HepG2 (cell line): ENCODE results near the gene TOM1L2. TPM values are rescaled to one million over a fixed set of nuclear protein-coding genes. Genes with fewer than 3 reads are reported as not detected.

Source experiments
- ATF1 ChIP-seq: IDR thresholded peaks from 2 replicates; pipeline ENCODE4 v1.6.1; 2016; ENCODE audit warnings: mild to moderate bottlenecking, control low read depth
- CCAR2 ChIP-seq: fragments of 200-400 bp; formaldehyde crosslinking; optimal IDR thresholded peaks from 2 replicates; pipeline ENCODE3; 2018; ENCODE audit warnings: low read depth, mild to moderate bottlenecking, low read length, moderate library complexity
- ETV6 ChIP-seq: sonication (generic); formaldehyde crosslinking; conservative IDR thresholded peaks from 2 replicates; pipeline ENCODE4 v1.4.0; 2020; ENCODE audit warnings: missing genetic modification reagents
- FLYWCH1 ChIP-seq: sonication (generic); formaldehyde crosslinking; IDR thresholded peaks from 2 replicates; pipeline ENCODE4 v1.8.1; 2023; ENCODE audit warnings: mild to moderate bottlenecking, missing genetic modification reagents
- HNF4G ChIP-seq, 2 experiments: sonication (generic) in 1 of 2; formaldehyde crosslinking in 1 of 2; IDR thresholded peaks; 2 replicates each; pipeline versions ENCODE4 v1.4.0 to v1.6.1; 2011 to 2020; ENCODE audit warnings: borderline replicate concordance in 2 of 2, low read depth in 2 of 2, mild to moderate bottlenecking in 2 of 2, low read length in 1 of 2, missing genetic modification reagents in 1 of 2, moderate library complexity in 1 of 2
- HNRNPH1 ChIP-seq: fragments of 200-400 bp; formaldehyde crosslinking; optimal IDR thresholded peaks from 2 replicates; pipeline ENCODE3; 2017; ENCODE audit warnings: mild to moderate bottlenecking, low read depth, low read length
- KDM1A ChIP-seq: IDR thresholded peaks from 2 replicates; pipeline ENCODE4 v1.6.1; 2016; ENCODE audit warnings: missing compliant biosample characterization
- MATR3 ChIP-seq: sonication (generic); formaldehyde crosslinking; IDR thresholded peaks from 2 replicates; pipeline ENCODE4 v1.4.0; 2020; ENCODE audit warnings: missing genetic modification reagents
- MAX ChIP-seq: IDR thresholded peaks from 2 replicates; pipeline ENCODE4 v1.6.1; 2012; ENCODE audit warnings: inconsistent platforms
- MXD3 ChIP-seq: IDR thresholded peaks from 2 replicates; pipeline ENCODE4 v1.6.1; 2016; ENCODE audit warnings: mild to moderate bottlenecking, missing biosample characterization, missing genetic modification reagents
- NFE2 ChIP-seq: sonication (generic); formaldehyde crosslinking; IDR thresholded peaks from 2 replicates; pipeline ENCODE4 v1.4.0; 2020; ENCODE audit warnings: missing genetic modification reagents
- NFYB ChIP-seq: sonication (generic); formaldehyde crosslinking; IDR thresholded peaks from 2 replicates; pipeline ENCODE4 v1.4.0; 2020; ENCODE audit warnings: missing genetic modification reagents
- RAD21 ChIP-seq: fragments of 450-650 bp; formaldehyde crosslinking; IDR thresholded peaks from 2 replicates; pipeline ENCODE4 v1.5.0; 2020; ENCODE audit warnings: mild to moderate bottlenecking
- RFXANK ChIP-seq: IDR thresholded peaks from 2 replicates; pipeline ENCODE4 v1.6.1; 2016
- SNAPC2 ChIP-seq: sonication (generic); formaldehyde crosslinking; IDR thresholded peaks from 2 replicates; pipeline ENCODE4 v1.8.1; 2022; ENCODE audit warnings: mild to moderate bottlenecking, missing genetic modification reagents
- ZFY ChIP-seq: sonication (generic); formaldehyde crosslinking; IDR thresholded peaks from 2 replicates; pipeline ENCODE4 v1.4.0; 2020; ENCODE audit warnings: missing genetic modification reagents
- ZNF121 ChIP-seq: sonication (generic); formaldehyde crosslinking; IDR thresholded peaks from 2 replicates; pipeline ENCODE4 v1.5.0; 2020; ENCODE audit warnings: mild to moderate bottlenecking, missing genetic modification reagents
- ZNF180 ChIP-seq: sonication (generic); formaldehyde crosslinking; IDR thresholded peaks from 2 replicates; pipeline ENCODE4 v1.4.0; 2020; ENCODE audit warnings: low read depth, missing genetic modification reagents, borderline replicate concordance
- ZNF503 ChIP-seq: sonication (generic); formaldehyde crosslinking; IDR thresholded peaks from 2 replicates; pipeline ENCODE4 v1.4.0; 2020; ENCODE audit warnings: missing genetic modification reagents
- ZNF510 ChIP-seq: sonication (generic); formaldehyde crosslinking; IDR thresholded peaks from 2 replicates; pipeline ENCODE4 v1.4.0; 2020; ENCODE audit warnings: low read depth, mild to moderate bottlenecking, missing genetic modification reagents
- ZNF547 ChIP-seq: sonication (generic); formaldehyde crosslinking; IDR thresholded peaks from 2 replicates; pipeline ENCODE4 v1.5.1; 2020; ENCODE audit warnings: mild to moderate bottlenecking, missing genetic modification reagents
- polyA plus RNA-seq, 8 experiments: library from polyadenylated mRNA; depleted of rRNA in 3 of 8; stranded (reverse) in 7 of 8; unstranded in 1 of 8; fragments of >200 nt; fragmentation: Illumina TruSeq in 4 of 8; extraction: Trizol in 4 of 8; gene quantifications; 2 replicates each; pipeline versions ENCODE4 v1.2.1 to v1.2.3, GENCODE V29; 2011 to 2016; ENCODE audit warnings: low read depth in 4 of 8, missing spikeins in 1 of 8, mixed read lengths in 1 of 8; ENCODE audit not compliant: insufficient read depth in 1 of 8
- total RNA-seq, 5 experiments: library from RNA; depleted of rRNA; stranded (reverse); fragments of >200 nt; fragmentation: Illumina TruSeq; extraction: Trizol; gene quantifications; 2 replicates each; pipeline ENCODE4 v1.2.3, GENCODE V29; 2016; ENCODE audit warnings: low read depth in 1 of 5
- TF ChIP-seq, protein P1 (sequence below): sonication (generic); formaldehyde crosslinking; IDR thresholded peaks from 2 replicates; pipeline ENCODE4 v1.5.1; 2020; ENCODE audit warnings: missing genetic modification reagents, mild to moderate bottlenecking, borderline replicate concordance
- TF ChIP-seq, protein P2 (sequence below): sonication (generic); IDR thresholded peaks from 2 replicates; pipeline ENCODE4 v1.6.1; 2016; ENCODE audit warnings: low read depth, borderline replicate concordance

TOM1L2 gene
- total and polyA plus RNA-seq, 2 of the 13 experiments (the other 11 are each of a cell fraction or from before 2014, with no cell fraction given), result 4.7 to 7.4 TPM

DNA sequence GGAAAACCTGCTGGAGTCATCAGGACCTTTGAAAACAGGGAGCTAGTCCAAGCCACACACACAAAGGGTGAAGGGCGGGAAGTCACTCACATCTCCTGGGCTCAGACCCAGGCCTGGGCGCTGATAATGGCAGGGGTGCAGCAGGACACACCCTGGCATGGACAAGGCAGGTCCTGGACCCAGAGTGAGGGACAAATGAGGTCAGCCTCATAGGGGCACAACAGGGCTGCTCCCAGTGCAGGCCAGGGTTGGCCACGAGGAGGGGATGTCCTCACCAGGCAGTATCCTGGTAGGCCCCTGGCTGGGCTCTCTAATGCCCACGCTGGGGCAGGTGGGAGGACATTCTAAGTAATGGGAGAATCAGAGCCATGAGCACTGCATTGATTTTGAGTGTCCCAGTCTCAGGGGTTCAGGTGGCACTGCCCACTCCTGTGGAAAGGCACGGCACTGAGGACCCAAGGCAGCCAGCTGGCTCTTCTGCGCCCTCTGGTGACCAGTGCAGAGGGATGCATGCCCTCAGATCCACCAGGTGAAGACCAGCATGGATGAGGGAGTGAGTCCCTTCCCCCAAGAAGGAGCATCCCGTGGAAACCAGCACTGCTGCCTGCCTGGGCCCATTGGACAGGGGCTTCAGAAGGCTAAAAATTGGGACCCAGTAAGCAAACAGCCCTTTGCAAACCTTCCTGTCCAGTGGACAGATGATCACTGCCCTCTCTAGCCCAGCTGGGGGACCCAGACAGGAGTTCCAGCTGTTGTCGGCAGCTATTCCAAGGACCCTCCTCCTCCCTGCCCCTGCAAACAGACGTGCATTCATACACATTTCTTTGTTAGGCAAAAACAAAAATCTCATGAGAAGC, 112.1 kb downstream of the TOM1L2 start (continued):
- no peak for TF ChIP-seq MATR3 (CRISPR knock-in tag)
- TF ChIP-seq ETV6 (CRISPR knock-in tag), result no peak
- TF ChIP-seq ZNF503 (CRISPR knock-in tag), result no peak
- no peak for TF ChIP-seq ZNF547
- TF ChIP-seq ATF1 (CRISPR knock-in tag), result no peak
- no peak for TF ChIP-seq KDM1A (CRISPR knock-in tag)
- no peak for TF ChIP-seq NFE2
- TF ChIP-seq RAD21 (CRISPR knock-in tag), result peak; percentile 96
- no peak for TF ChIP-seq HNRNPH1
- TF ChIP-seq, protein P1, sequence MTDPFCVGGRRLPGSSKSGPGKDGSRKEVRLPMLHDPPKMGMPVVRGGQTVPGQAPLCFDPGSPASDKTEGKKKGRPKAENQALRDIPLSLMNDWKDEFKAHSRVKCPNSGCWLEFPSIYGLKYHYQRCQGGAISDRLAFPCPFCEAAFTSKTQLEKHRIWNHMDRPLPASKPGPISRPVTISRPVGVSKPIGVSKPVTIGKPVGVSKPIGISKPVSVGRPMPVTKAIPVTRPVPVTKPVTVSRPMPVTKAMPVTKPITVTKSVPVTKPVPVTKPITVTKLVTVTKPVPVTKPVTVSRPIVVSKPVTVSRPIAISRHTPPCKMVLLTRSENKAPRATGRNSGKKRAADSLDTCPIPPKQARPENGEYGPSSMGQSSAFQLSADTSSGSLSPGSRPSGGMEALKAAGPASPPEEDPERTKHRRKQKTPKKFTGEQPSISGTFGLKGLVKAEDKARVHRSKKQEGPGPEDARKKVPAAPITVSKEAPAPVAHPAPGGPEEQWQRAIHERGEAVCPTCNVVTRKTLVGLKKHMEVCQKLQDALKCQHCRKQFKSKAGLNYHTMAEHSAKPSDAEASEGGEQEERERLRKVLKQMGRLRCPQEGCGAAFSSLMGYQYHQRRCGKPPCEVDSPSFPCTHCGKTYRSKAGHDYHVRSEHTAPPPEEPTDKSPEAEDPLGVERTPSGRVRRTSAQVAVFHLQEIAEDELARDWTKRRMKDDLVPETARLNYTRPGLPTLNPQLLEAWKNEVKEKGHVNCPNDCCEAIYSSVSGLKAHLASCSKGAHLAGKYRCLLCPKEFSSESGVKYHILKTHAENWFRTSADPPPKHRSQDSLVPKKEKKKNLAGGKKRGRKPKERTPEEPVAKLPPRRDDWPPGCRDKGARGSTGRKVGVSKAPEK (CRISPR knock-in tag), result no peak
- TF ChIP-seq ZNF180, result no peak
- TF ChIP-seq NFYB (CRISPR knock-in tag), result no peak
- TF ChIP-seq ZNF121 (CRISPR knock-in tag), result no peak
- peak; percentile 52; the same call in 1 of the 2 replicates for TF ChIP-seq MXD3 (CRISPR knock-in tag)
- no peak for TF ChIP-seq HNF4G (IDR thresholded peaks at IDR 0.05; ENCODE audit: borderline replicate concordance, low read depth, low read length)
- no peak for TF ChIP-seq HNF4G (CRISPR knock-in tag; IDR thresholded peaks at IDR 0.05; ENCODE audit: borderline replicate concordance, low read depth)
- TF ChIP-seq ZNF510 (CRISPR knock-in tag), result no peak
- TF ChIP-seq SNAPC2 (CRISPR knock-in tag), result no peak
- TF ChIP-seq MAX, result peak; percentile 52; the same call in 1 of the 2 replicates
- TF ChIP-seq RFXANK, result no peak
- no peak for TF ChIP-seq FLYWCH1
- TF ChIP-seq, protein P2, sequence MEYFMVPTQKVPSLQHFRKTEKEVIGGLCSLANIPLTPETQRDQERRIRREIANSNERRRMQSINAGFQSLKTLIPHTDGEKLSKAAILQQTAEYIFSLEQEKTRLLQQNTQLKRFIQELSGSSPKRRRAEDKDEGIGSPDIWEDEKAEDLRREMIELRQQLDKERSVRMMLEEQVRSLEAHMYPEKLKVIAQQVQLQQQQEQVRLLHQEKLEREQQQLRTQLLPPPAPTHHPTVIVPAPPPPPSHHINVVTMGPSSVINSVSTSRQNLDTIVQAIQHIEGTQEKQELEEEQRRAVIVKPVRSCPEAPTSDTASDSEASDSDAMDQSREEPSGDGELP, result peak; percentile 35; the same call in 1 of the 2 replicates
- no peak for TF ChIP-seq ZFY
- TF ChIP-seq CCAR2, result no peak
